Small intestine (tissue), 7 donors: ENCODE data around the gene MROH7. TPM values are rescaled to one million over a fixed set of nuclear protein-coding genes. Genes with fewer than 3 reads are reported as not detected.

ENCODE experiments used
- DNase-seq, 2 donors: peaks; one replicate each; pipeline versions ENCODE4 v3.0.0 to v3.0.0-alpha.2; 2013
- FAIRE-seq: peaks from 2 replicates; lab custom pipeline; 2012; peaks lifted over from hg19 to GRCh38; lab: Jason Lieb, UNC
- H3K27ac ChIP-seq, 3 donors: one replicate each; pipeline ENCODE4 v1.5.1; 2013; ENCODE audit warnings: low read length in 2 of 3, mild to moderate bottlenecking in 2 of 3, control low read depth in 1 of 3, inconsistent platforms in 1 of 3, low read depth in 1 of 3, moderate library complexity in 1 of 3
- H3K27me3 ChIP-seq, 3 donors: one replicate each; pipeline ENCODE4 v1.6.1; 2013; ENCODE audit warnings: low read length in 3 of 3, inconsistent platforms in 1 of 3; ENCODE audit not compliant: control insufficient read depth in 3 of 3, insufficient read depth in 3 of 3
- H3K36me3 ChIP-seq, 3 donors: one replicate each; pipeline ENCODE4 v1.6.1; 2013; ENCODE audit warnings: low read length in 3 of 3, inconsistent platforms in 1 of 3, low read depth in 1 of 3, mild to moderate bottlenecking in 1 of 3, moderate library complexity in 1 of 3; ENCODE audit not compliant: control insufficient read depth in 3 of 3, insufficient read depth in 2 of 3
- H3K4me1 ChIP-seq, 3 donors: one replicate each; pipeline ENCODE4 v1.6.1; 2013; ENCODE audit warnings: low read length in 2 of 3, inconsistent platforms in 1 of 3, low read depth in 1 of 3, mild to moderate bottlenecking in 1 of 3, moderate library complexity in 1 of 3; ENCODE audit not compliant: control insufficient read depth in 3 of 3, insufficient read depth in 2 of 3
- H3K4me3 ChIP-seq, 3 donors: one replicate each; pipeline ENCODE4 v1.5.1; 2013; ENCODE audit warnings: low read length in 3 of 3, control low read depth in 1 of 3, inconsistent platforms in 1 of 3, low read depth in 1 of 3, mild to moderate bottlenecking in 1 of 3, moderate library complexity in 1 of 3
- H3K9me3 ChIP-seq, 2 donors: one replicate each; pipeline ENCODE4 v1.6.1; 2013; ENCODE audit warnings: low read depth in 1 of 2, low read length in 1 of 2; ENCODE audit not compliant: control insufficient read depth in 2 of 2, insufficient read depth in 1 of 2
- WGBS, 3 donors: extraction: QIAGEN DNeasy Blood & Tissue Kit; methylation state at CpG; one replicate each; pipeline ENCODE4 v1.1.7; 2013; 5-methylcytosine and 5-hydroxymethylcytosine counted together
- polyA plus RNA-seq, 4 donors: library from polyadenylated mRNA; stranded (reverse) in 3 of 4; unstranded in 1 of 4; fragments of 200-250 nt in 3 of 4; fragments of 120-200 nt in 1 of 4; gene quantifications; one replicate each; pipeline versions ENCODE4 v1.2.1 to v1.2.3, GENCODE V29; 2013
- donor health status: healthy with polysubstance abuse.
- donor health status: control.
- donor health status: control.
- donor health status: Bipolar disorder and iron deficiency.
- donor health status: healthy.

The MROH7 gene
- polyA plus RNA-seq, 4 donors = 1.3 to 27.5 (median 6.6) TPM

- H3K4me1 ChIP-seq = peaks cover 0 to 8% (median 0%) of the 10 kb centered on the region in 3 donors
- H3K4me3 ChIP-seq = no peak overlapping the region
- no peaks in the 10 kb centered on the region for H3K9me3 ChIP-seq
- WGBS, 3 donors = 89 to 95% (median 90%) methylated on average over 4 of the region's 4 CpGs
- no peaks in the 10 kb centered on the region for H3K27me3 ChIP-seq
- peaks cover 0 to 32% (median 0%) of the 10 kb centered on the region in 3 donors for H3K36me3 ChIP-seq
- DNase-seq (no peak), FAIRE-seq (no peak)
- no peak overlapping the region for H3K27ac ChIP-seq
Observed at GRCh38 chr1:54685335-54685905, 43.8 kb downstream of the MROH7 start.

- WGBS, 3 donors = 86 to 89% (median 88%) methylated on average over 8 to 11 of the region's 11 CpGs
- Histone ChIP-seq H3K27me3 (no peaks in the 10 kb centered on the region), H3K27ac (no peak overlapping the region), H3K4me1 (peaks cover 0 to under 1% (median 0%) of the 10 kb centered on the region in 3 donors), H3K9me3 (no peaks in the 10 kb centered on the region), H3K36me3 (peaks cover 0 to 30% (median 0%) of the 10 kb centered on the region in 3 donors), H3K4me3 (no peak overlapping the region)
- FAIRE-seq = no peak
- DNase-seq = no peak
Observed at GRCh38 chr1:54686155-54686554, 44.6 kb downstream of the MROH7 start.

- 82 to 96% (median 83%) methylated on average over 8 of the region's 8 CpGs for WGBS, 3 donors
- Histone ChIP-seq H3K27ac (no peak overlapping the region), H3K27me3 (no peaks in the 10 kb centered on the region), H3K36me3 (peaks cover 0 to 25% (median 0%) of the 10 kb centered on the region in 3 donors), H3K4me3 (no peak overlapping the region), H3K9me3 (no peaks in the 10 kb centered on the region), H3K4me1 (no peaks in the 10 kb centered on the region)
- FAIRE-seq (no peak), DNase-seq (no peak)
Observed at GRCh38 chr1:54694771-54695170, 53.2 kb downstream of the MROH7 start.

GRCh38 chr1:54695221-54695620 lies 53.6 kb downstream of the MROH7 start:
- Histone ChIP-seq H3K27ac (no peak overlapping the region), H3K36me3 (peaks cover 0 to 30% (median 0%) of the 10 kb centered on the region in 3 donors), H3K4me3 (no peak overlapping the region), H3K27me3 (no peaks in the 10 kb centered on the region), H3K4me1 (no peaks in the 10 kb centered on the region), H3K9me3 (no peaks in the 10 kb centered on the region)
- DNase-seq (no peak), FAIRE-seq (no peak)
- WGBS, 3 donors = 88 to 97% (median 93%) methylated on average over 14 to 15 of the region's 15 CpGs

GRCh38 chr1:54695764-54696163 lies 54.2 kb downstream of the MROH7 start:
- Histone ChIP-seq H3K36me3 (peaks cover 0 to 31% (median 0%) of the 10 kb centered on the region in 3 donors), H3K4me1 (no peaks in the 10 kb centered on the region), H3K4me3 (no peak overlapping the region), H3K27me3 (no peaks in the 10 kb centered on the region), H3K9me3 (no peaks in the 10 kb centered on the region), H3K27ac (no peak overlapping the region)
- no peak for FAIRE-seq
- DNase-seq = no peak
- WGBS, 3 donors = 82 to 92% (median 84%) methylated on average over 1 of the region's 1 CpG

- DNase-seq = no peak
Observed at GRCh38 chr1:54696262-54696661, 54.7 kb downstream of the MROH7 start.

GRCh38 chr1:54697896-54698295 lies 56.3 kb downstream of the MROH7 start:
- 86 to 88% (median 87%) methylated on average over 6 of the region's 6 CpGs for WGBS, 3 donors
- Histone ChIP-seq H3K36me3 (peaks cover 0 to 42% (median 0%) of the 10 kb centered on the region in 3 donors), H3K9me3 (no peaks in the 10 kb centered on the region), H3K4me1 (no peaks in the 10 kb centered on the region), H3K27me3 (no peaks in the 10 kb centered on the region), H3K4me3 (no peak overlapping the region), H3K27ac (no peak overlapping the region)
- no peak for FAIRE-seq
- no peak for DNase-seq

More at GRCh38 chr1:54696262-54696661, 54.7 kb downstream of the MROH7 start:
- H3K4me1 ChIP-seq = no peaks in the 10 kb centered on the region
- WGBS, 3 donors = 64 to 87% (median 76%) methylated on average over 3 of the region's 3 CpGs
- H3K36me3 ChIP-seq = peaks cover 0 to 35% (median 0%) of the 10 kb centered on the region in 3 donors
- no peaks in the 10 kb centered on the region for H3K27me3 ChIP-seq
- FAIRE-seq = no peak
- H3K4me3 ChIP-seq = no peak overlapping the region
- no peaks in the 10 kb centered on the region for H3K9me3 ChIP-seq
- H3K27ac ChIP-seq = no peak overlapping the region

GRCh38 chr1:54698346-54698745 lies 56.8 kb downstream of the MROH7 start:
- H3K36me3 ChIP-seq = peaks cover 0 to 44% (median 0%) of the 10 kb centered on the region in 3 donors
- H3K4me1 ChIP-seq = no peaks in the 10 kb centered on the region
- no peak overlapping the region for H3K27ac ChIP-seq
- no peak overlapping the region for H3K4me3 ChIP-seq
- H3K27me3 ChIP-seq = no peaks in the 10 kb centered on the region
- WGBS, 3 donors = 71 to 88% (median 76%) methylated on average over 8 of the region's 8 CpGs
- FAIRE-seq (no peak), DNase-seq (no peak)
- H3K9me3 ChIP-seq = no peaks in the 10 kb centered on the region
